ENCODE data around the gene TRIM66.

TRIM66 gene

DNA sequence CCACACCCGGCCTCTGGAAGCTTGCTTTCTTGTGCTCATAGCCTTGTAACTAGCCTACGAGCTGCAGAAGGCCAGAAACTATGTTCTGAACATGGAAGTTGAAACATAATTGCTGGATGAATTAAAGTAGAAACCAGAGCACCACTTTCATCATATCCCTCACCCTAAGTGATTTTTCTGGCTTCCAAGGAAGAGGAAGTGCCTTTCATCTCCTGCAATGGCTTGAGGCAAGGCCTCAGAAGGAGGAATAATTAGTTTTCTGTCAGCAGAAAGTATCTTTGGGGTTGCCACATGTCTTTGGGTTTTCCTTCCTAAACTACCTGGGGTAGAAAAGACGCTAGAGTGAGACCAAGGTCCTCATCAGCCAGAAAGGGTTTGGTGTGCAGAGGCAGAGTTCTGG lies 14.6 kb upstream of the TRIM66 start:
- H3K27ac ChIP-seq = peak overlapping the region in 1 of 21 experiments; percentile 23

DNA sequence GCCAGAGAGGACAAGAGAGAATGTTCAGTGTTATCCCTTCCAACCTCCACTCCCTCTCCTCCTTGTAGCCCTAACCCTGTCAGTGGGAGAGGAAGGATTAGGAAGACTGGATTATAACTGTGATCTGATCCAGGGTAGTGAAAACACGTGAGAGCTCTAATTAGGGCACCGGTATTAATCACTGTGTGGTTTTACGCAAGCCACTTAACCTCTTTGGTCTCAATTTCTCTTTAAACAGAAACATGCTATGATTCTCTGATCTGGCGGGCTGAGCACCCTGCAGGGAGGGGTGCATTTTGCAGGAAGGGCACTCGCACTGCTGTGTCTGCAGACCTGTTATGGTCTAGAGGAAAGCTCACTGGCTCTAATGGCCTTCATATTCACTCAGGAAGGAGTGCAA lies 11.7 kb upstream of the TRIM66 start:
- Histone ChIP-seq H3K27ac (peak overlapping the region in 6 of 21 experiments; percentile 5 to 53 (median 24)), H3K4me3 (no peak overlapping the region)

More for the DNA sequence above, 14.6 kb upstream of the TRIM66 start:
- no peak overlapping the region for H3K4me3 ChIP-seq

DNA sequence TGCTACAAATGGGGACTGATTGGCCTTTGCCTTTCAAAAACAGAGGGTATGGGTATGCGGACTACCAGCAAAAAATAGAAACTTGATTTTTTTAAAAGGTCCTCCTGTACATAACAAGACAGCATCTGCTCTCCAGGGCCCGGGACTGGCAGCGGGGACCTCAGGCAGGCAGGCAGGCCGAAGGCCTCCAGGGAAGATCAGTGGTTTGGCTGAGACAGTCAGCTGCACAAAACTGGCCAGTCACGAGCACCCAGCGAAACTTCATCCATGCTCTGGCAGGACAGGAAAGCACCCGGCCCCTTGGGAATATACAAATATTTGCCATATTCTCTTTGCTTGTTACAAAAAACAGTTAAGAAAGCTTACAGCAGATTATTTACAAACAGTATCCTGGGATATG lies 11.1 kb upstream of the TRIM66 start:
- H3K4me3 ChIP-seq = no peak overlapping the region

DNA sequence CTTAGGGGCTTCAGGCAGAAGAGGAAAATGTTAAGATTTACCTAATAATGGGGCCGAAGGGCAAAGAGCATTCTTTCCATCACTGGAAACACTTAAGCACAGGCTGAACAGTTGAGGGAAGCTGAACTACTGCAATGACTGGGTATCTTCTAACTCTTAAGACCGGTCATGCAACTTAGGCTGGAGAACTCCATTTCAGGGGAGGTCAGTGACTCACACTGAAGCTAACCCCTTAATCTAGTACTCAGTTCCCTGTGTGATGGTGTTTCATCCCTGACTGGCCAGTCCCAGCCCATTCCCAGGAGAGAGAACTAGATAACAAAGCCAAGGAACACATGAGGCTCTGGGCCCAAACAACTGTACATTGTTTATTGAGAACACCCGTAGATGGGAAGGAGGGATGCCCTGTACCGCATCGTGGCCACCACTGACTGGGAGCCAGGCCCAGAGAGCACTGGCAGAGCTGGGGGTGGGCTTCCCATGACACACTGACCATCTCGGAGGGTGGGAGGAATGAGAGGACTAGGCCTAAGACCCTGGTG lies 10.6 kb upstream of the TRIM66 start:
- H3K4me3 ChIP-seq = no peak overlapping the region
- peak overlapping the region in 5 of 21 experiments; percentile 14 to 47 (median 37) for H3K27ac ChIP-seq

More for the DNA sequence above, 11.1 kb upstream of the TRIM66 start:
- H3K27ac ChIP-seq = peak overlapping the region in 7 of 21 experiments; percentile 14 to 53 (median 37)

DNA sequence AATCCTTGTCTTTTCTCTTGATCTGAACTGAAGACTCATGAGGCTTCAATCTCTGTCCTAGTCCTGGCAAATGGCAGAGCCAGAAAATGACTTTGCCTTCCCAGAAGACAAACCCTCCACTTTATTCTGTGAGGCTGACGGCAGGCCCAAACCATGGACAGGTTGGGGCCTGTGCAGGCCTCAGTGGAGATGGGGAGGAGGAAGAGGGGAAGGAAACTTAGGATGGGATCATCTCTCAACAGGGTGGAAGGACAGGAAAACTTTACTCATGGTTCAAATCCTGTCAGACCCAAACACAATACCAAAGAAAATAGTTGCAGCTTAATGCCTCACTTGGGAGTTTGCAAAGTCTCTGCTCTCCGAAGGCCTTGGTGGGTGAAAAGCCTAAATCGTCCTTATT lies 10.0 kb upstream of the TRIM66 start:
- Histone ChIP-seq H3K4me3 (no peak overlapping the region), H3K27ac (peak overlapping the region in 1 of 21 experiments; percentile 47)

DNA sequence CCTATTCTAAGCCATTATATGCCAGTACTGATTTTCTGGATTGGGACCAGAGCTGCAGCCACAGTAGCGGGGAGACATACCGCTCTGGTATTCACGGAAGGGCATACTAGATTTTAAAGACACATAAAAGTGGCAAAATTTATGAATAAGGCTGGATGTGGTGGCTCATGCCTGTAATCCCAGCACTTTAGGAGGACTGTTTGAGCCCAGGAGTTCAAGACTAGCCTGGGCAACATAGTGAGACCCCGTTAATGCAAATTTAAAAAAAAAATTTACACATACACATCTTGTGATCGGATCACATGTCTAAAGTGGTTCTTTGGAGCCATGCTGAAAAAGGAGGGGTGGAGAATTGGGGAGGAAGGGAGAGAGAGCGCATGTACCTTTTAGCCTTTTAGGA lies 9.1 kb upstream of the TRIM66 start:
- Histone ChIP-seq H3K4me3 (no peak overlapping the region), H3K27ac (no peak overlapping the region)

DNA sequence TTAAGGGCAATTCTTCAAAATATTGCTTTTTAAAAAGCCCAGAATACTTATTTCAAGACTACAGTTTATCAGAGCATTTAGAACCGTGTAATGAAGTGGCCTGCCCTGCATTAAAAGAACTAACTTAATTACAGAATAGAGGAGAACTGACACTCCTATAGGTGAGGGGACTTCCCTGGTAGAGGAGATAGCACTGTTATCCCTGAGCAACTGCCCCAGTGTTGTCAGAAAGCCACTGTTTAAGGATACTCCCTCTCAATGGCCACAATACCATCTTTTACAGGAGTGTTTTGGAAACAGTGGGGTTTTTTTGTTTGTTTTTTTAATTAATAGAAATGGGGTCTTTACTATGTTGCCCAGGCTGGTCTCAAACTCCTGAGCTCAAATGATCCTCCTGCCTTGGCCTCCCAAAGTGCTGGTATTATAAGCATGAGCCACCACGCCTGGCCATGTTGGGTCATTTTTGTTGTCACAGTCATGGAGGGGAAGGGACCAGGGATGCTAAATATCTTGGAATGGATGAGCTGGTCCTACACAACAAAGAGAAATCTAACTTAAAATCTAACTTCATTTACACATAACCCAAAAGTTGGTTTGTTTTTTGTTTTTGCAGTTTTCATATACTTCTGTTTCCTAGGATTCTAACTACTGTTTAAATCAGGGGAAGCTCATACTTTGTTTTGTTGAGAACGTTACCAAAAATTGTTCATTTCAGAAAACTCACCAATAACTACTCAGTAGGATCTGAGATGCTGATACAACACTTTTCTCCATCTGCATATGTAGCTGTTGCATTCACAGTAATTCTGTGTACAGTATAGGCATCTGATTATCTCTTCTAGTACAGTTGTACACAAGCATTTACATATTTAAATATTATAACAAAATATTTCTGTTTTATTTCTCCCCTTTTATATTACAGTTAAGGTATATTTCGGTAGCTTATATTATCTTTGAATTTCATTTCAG lies 8.2 kb upstream of the TRIM66 start:
- H3K27ac ChIP-seq = no peak overlapping the region
- H3K4me3 ChIP-seq = no peak overlapping the region

DNA sequence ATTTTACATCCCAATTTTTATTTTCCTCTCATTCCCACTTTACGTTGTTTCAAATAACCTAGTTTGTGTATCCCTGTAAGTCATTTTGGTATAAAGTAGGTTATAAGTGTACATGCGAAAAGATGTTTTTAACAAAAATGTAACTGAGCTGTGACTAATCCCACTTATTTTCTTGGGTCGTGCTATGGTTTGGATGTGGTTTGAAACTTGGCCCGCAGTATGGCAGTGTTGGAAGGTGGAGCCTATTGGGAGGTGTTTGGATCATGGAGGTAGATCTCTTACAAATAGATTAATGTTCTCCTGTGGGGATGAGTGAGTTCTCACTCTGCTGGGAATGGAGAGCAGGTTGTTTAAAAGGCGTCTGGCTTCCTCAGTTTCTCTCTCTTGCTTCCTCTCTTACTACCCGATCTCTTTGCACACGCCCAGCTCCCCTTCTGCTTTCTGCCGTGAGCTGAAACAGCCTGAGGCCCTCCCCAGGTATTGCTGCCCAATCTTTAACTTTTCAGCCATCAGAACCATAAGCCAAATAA lies 7.3 kb upstream of the TRIM66 start:
- Histone ChIP-seq H3K27ac (peak overlapping the region in 5 of 21 experiments; percentile 76 to 94 (median 85)), H3K4me3 (peak overlapping the region in 4 of 7 experiments; percentile 38 to 52 (median 50))

DNA sequence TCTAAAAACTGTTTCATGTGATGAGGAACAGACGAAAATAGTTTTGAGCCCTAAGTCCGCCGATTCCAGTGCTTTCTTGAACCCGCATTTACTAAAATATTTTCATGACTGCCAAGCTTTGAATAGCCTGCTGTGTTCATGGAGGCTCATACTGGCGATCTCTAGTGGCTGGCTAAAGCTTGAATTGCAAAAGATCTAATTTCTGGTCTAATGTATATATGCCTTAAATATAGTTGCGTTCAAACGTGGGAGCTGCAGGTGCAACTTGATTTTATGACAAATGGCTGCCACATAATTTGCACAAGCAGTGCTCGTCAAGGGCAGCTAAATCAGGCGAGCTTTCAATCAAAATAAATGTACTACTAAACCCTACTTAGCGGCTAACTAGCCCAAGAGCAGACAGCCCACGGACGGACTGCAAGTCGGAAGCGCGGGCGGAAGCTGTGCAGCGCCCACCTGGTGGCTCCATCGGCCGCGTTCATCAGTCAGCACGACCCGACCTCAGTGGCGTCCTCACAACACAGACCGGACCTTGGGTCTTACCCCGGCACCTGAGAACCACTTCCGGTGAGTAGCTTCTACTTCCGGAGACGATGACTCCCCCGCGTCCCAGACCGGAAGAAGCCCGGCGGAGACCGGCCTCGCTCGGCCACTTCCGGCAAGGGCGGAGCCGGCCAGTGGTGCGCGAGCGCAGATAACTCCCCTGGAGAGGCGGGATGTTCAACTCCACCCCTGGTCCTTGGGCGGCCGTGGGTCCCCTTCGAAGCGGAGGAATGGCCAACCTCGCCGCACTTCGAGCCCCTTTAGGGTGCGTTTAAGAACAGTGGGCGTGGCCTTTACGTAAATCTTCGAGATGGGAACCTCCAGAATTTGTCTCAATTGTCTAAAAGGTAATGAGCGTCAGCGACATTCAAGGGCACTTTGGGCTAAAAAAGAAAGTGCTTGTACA lies 6.2 kb upstream of the TRIM66 start:
- peak overlapping the region in 20 of 21 experiments; percentile 52 to 94 (median 82) for H3K27ac ChIP-seq

DNA sequence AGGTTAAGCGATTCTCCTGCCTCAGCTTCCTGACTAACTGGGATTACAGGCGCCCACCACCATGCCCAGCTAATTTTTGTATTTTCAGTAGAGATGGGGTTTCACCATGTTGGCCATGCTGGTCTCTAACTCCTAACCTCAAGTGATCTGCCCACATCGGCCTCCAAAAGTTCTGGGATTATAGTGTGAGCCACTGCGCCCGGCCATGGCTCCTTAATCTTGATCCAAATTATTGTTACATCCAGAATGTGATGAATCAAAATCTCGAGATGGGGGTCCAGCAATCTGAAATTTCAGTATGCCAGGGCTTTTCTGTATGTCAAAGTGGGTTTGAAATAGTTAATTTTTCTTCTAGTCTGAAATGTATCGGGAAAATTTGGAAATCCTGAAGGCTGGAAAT lies 3.9 kb upstream of the TRIM66 start:
- Histone ChIP-seq H3K27ac (no peak overlapping the region), H3K4me3 (no peak overlapping the region)

More for the DNA sequence above, 6.2 kb upstream of the TRIM66 start:
- peak overlapping the region; percentile 37 to 70 (median 51) for H3K4me3 ChIP-seq

DNA sequence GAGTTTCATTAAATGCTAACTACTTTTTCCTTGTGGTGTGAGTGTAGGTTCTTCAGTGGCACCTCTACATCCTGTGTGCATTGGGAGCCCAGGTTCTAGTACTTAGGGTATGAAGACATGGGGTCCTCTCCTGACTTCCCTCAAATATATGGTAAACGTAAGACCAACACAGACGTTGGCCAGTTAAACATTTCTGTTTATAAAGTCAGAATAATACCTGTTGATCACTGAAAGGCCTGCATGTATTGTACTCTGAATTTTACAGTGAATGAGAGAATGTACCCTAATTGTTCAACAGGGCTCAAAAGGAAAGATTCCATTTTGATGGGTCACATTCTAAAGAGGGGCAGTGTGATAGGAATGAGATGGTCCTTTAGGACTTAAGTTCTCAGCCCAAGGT lies 3.4 kb upstream of the TRIM66 start:
- Histone ChIP-seq H3K4me3 (no peak overlapping the region), H3K27ac (no peak overlapping the region)

DNA sequence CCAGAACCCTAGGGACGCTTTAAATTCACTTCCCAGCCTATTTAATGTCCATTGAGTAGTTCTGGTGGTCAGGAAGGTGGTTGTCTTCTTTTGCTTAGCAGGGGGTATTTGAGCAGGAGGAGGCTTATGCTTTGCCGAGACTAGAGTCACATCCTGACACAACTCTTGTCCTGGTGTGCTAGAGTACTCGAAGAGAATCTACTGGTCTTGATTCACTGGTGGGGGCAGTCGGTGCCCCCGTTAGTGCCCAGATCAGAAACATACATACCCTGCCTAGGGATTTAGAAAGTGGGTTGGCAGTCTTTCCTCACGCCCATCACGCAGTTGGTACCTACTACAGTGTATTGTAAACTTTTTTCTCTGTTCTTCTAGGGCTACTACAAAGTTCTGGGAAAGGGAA lies 2.8 kb upstream of the TRIM66 start:
- Histone ChIP-seq H3K4me3 (no peak overlapping the region), H3K27ac (no peak overlapping the region)

DNA sequence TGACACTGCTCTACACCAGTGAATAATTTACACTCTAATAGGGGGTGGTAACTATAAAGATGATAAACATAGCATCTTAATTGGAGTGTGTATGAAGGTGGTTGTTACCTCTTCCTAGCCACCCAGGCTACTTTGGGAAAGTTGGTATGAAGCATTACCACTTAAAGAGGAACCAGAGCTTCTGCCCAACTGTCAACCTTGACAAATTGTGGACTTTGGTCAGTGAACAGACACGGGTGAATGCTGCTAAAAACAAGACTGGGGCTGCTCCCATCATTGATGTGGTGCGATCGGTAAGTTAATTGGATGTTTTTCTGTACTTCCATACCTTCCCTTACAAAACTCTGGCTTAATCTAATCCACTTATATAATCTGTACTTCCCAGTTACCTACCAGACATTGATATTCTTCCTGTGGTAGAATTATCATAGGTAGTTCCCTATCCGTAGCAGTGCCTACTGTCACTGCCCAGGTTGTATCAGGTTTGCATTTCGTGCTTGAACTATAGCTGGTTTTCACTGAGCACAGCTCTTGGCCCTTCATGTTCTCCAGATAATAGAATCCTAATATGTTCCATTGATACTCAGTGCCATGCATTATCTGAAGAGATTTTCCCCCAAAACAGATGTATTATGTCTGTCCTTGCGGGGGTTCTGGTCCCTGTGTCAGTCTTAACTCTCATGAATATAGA lies 2.3 kb upstream of the TRIM66 start:
- H3K4me3 ChIP-seq = peak overlapping the region in 3 of 7 experiments; percentile 81 to 96 (median 89)
- H3K27ac ChIP-seq = peak overlapping the region in 3 of 21 experiments; percentile 99

DNA sequence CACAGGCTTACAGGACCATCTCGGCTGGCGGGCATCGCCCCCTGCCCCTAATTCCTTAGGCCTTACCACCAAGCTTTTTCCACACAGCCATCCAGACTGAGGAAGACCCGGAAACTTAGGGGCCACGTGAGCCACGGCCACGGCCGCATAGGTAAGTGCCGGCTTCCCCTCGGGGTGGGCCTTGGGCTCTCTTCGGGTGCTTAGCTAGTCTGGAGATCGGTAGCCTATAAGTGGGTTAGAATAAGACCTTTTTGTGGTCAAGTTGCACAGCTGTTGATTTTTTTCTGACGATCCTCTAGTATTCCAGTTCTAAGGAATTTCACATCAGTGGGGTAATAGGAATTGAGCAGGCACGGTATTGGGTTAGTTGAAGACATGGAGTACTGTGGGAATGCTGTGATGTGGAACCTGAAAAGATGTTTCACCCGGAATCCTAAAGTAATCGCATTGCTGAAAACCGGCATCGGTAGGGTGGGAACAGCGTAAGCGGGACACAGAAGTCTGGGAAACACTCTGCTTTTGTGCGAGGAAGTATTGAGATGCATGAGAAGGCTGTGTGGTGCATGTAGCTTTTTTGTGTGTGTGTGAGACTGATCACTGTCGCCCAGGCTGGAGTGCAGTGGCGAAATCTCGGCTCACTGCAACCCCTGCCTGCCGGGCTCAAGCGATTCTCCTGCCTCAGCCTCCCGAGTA lies 796 bp upstream of the TRIM66 start:
- H3K4me3 ChIP-seq = peak overlapping the region; percentile 66 to 96 (median 89)
- peak overlapping the region; percentile 85 to 100 (median 97) for H3K27ac ChIP-seq

DNA sequence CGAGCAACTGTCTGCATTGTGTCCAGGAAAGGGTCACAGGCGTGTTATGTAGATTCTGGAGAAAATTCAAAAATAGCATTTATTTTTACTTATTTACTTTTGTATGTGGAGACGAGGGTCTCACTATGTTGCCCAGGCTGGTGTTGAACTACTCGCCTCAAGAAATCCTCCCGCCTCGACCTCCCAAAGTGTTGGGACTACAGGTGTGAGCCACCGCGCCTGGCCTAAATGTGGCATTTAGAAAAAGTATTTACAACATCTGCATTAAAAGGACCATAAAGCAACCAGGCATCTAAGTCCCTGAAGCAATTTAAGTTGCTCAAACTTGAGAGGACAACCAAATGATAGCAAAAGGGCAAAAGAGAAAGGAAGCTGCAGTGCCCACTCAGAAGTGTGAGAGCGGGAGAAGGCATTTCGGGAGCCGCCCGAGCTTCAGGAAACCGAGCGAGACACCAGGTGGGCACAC lies 595 bp downstream of the TRIM66 start:
- Histone ChIP-seq H3K4me3 (peak overlapping the region; percentile 66 to 96 (median 89)), H3K27ac (peak overlapping the region; percentile 92 to 100 (median 97))

DNA sequence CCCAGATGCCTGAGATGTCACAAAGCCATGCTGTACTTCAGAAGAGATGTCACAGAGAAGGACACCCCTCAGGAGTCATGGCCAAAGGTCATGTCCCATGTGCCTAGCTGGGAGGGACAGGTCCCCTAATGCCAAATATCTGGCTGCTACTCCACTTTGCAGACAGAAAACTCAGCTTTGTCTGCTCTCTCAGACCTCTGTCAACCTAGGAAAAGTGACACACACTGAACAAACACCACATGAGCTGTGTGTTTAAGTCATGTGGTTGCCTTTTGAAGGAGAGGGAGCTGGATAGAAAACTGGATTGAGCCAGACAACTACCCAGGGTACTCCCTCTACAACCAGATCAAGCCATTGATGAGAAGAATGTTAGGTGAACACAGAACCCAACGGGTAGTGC lies 3.5 kb downstream of the TRIM66 start:
- H3K4me3 ChIP-seq = no peak overlapping the region
- H3K27ac ChIP-seq = no peak overlapping the region

DNA sequence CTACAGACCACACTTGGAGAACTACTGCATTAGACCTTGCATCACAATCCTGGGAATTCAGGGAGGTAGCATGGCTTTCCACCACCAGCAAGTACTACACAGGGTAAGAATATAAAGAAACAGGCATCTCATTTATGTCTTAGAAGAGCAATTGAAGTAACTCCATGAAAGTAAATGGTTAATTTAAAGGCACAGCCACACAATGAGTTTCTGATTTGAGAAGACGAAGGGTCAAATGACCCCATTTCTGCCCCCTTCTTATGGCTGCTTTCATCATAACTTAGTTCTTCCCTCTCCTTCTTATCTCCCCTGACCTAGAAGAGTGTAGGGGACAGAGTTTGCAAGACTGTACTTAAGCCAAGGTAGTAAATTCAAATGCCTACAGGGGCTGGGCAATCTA lies 6.0 kb downstream of the TRIM66 start:
- Histone ChIP-seq H3K4me3 (no peak overlapping the region), H3K27ac (no peak overlapping the region)

DNA sequence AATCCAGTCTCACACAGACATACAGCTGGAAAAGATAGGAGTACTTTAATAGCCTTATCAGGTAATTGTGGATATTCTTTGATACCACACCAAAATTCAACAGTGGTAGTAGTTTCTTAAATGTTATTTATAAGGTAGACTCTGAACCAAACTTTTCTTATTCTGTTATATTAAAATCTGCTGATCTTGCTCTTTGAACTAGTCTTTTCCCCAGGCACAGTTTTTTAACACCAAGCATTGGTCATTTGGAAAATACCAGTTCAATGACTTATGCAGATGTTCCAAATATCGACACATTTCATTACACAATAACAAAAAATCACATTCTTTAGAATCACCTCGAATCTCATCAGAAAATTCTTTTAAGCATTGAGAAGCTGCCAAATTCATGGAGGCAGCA lies 7.6 kb downstream of the TRIM66 start:
- Histone ChIP-seq H3K27ac (no peak overlapping the region), H3K4me3 (no peak overlapping the region)

All from skin epidermis (tissue), 12 donors.